Regular cardiac myocyte (primary cell): ENCODE data around the gene MESP1. TPM values are rescaled to one million over a fixed set of nuclear protein-coding genes. Genes with fewer than 3 reads are reported as not detected.

Experiments
- total RNA-seq: library from RNA; depleted of rRNA; stranded (reverse); fragments of >200 nt; gene quantifications from 2 replicates; pipeline ENCODE4 v1.2.3, GENCODE V29; 2014

The MESP1 gene
- 0.19 and 0.28 TPM in 2 replicates for total RNA-seq

GRCh38 chr15:89750560-89751542 is at the start of gene MESP1:
Gene MESP1, minus strand, starts transcription at chr15:89751249. Its CDS starts 18 bp downstream, at chr15:89751231.

GRCh38 chr15:89776274-89777072 is 25.4 kb upstream of the MESP1 start, which contains the start of gene MESP2:
Gene MESP2, plus strand, starts transcription at chr15:89776332. Its CDS starts 26 bp downstream, at chr15:89776358.

Other genes with a start within 250 kb of the MESP1 start
- gene TICRR, start 175.8 kb downstream of the MESP1 start, total RNA-seq = 3.7 and 5.0 TPM in 2 replicates
- 11.3 and 15.7 TPM in 2 replicates for gene KIF7, start 95.8 kb downstream of the MESP1 start, total RNA-seq
- under 0.01 and 0.28 TPM in 2 replicates for gene PLIN1, start 71.9 kb downstream of the MESP1 start, total RNA-seq
- gene PEX11A, start 60.5 kb downstream of the MESP1 start, total RNA-seq = 2.9 and 8.2 TPM in 2 replicates
- under 0.01 TPM in 1 of 2 replicates, not detected in the other for gene WDR93, start 60.4 kb downstream of the MESP1 start, total RNA-seq
- 0.56 and 0.77 TPM in 2 replicates for gene MESP2, start 25.1 kb upstream of the MESP1 start, total RNA-seq
- gene ANPEP, start 63.6 kb upstream of the MESP1 start, total RNA-seq = 24.0 and 42.4 TPM in 2 replicates
- gene AP3S2, start 142.7 kb upstream of the MESP1 start, total RNA-seq = 46.8 and 75.0 TPM in 2 replicates
- gene ARPIN, start 161.7 kb upstream of the MESP1 start, total RNA-seq = 7.6 and 11.3 TPM in 2 replicates